A172 (cell line): ENCODE results near the gene MAP3K13. TPM values are rescaled to one million over a fixed set of nuclear protein-coding genes. Genes with fewer than 3 reads are reported as not detected.
"Not testable (repeated sequence)": the region's sequence is repeated elsewhere in the genome, so short reads cannot be mapped to it uniquely, and the experiment has no call there.

Experiments
- DNase-seq: peaks from one replicate; pipeline ENCODE4 v3.0.0-alpha.2; 2015; ENCODE audit warnings: low spot score
- total RNA-seq: library from RNA; depleted of rRNA; stranded (reverse); fragments of >200 nt; shearing (Covaris generic); gene quantifications from 2 replicates; pipeline ENCODE4 v1.2.3, GENCODE V29; 2014

The MAP3K13 gene
- total RNA-seq, 1 experiment from 2014 or later = 24.6 TPM

DNA sequence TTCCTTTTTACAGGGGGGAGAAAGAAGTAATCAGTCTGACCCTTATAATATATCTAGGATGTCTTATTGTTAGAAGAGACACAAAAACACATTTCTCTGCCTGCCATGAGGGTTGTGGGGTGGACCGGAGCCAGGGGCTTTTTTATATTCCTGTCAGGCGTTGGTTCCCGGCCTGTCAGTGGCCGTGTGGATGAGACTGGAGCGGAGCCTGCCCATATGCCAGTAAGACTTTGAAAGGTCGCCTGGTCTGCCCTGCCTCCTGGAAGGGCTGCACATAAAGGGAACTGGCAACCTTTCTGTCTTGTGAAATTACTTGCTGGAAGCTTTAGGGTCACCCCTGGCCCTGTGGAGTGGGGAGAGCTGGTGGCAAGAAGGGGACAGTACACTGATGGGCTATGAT lies 34.7 kb downstream of the MAP3K13 start:
- DNase-seq = no peak

DNA sequence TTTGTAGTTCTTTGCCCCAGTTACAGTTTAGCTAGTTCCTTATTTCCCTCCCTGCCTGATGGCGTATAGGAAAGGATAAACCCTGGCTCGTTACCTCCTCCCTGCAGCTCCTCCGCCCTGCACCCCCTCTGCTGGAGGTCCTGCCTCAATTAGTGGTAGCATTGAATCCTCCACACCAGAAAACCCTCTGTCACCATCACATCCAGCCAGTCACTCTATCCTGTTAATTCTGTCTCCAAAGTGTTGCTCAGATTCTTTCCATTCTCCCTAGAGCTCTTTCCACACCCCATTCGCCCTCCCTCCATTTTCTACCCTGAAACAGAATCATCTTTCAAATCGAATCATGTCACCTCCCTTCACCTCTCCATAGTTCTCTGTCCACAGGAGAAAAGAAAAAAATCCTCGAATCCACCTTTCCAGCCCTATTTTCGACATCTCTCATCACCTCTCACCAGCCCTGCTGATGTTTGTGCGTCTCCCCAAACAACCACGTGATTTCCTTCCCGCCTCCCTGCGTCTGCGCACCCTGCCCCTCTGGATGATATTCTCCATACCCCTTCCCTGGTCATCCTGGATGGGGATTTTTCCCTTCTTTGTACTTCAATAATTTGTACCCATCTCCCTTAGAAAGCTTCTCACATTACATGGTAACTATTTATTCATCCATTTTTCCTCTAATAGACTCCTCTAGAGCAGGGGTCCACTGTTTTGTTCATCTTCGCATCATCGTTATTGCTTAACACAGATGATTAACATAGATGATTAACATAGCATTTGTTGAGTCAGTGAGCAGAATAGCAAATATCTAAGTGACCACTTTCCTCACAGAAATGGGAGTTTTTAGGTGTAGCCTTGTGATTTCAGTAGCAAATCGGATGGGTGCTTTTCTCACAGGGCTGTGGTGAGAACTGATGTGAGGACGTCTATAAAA lies 37.1 kb downstream of the MAP3K13 start:
- DNase-seq = no peak

DNA sequence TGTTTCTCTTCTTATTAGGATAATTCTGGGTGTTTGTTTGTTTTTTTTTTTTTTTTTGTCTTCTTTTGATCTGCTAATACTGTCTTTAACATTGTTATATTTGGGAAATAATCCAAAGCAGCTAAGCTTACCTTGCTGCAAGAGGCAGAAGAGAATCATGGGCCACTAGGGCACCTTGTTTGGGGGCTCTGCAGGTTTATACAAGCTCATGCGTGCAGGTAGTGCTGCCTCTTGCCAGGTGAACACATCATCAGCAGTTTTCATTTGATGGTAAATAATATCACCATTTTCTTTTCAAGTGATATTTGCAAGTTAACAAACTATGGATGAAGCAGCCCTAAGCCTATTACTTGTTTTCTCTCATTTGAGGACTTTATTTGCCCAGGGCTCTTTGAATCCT lies 37.9 kb downstream of the MAP3K13 start:
- DNase-seq = no peak

DNA sequence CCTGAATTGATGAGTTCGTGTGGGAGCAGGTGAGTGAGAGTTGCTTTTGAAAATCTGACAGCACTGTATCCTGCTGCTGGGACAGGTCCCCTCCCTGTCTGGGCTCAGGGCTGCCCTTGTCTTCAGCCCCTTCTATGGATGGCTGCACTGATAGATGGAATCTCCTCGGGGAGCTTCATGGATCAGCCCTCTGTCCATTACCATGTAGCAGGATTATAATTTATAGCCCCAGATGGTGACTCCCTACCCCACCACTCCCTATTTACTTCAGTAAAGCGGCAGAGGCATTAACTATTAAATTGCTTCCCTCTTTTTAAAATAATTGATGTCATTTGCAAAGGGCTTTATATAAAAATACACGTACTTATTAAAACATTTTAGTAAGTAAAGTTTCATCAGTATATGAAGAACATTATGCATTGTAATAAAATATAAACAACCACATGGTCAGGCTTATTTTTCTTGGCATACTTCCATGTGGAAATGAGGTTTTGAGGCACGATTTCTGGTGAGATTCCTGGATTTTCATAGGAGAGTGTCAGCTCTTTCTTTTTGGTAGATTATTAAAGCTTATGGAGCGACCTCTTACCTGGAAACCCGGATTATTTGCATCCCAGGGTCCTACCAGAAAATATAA lies 38.5 kb downstream of the MAP3K13 start:
- DNase-seq = no peak

DNA sequence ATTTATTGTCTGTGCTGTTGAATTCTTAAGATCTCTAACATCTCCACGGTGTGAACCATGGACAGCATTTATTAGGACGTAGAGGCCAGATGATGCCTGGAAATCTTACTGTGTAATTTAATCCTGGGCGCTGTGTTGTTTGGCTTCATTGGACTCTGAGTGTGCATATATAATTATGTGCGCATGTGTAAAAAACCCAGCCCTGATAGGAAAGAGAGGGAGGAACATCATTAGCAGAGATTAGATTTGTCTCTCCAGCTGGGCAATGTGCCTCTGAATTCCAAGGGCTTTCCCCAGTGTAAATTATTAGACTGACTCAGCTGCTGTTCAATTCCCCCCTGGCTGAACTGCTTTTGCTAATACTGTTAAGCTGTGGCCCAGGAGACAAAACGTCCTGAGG lies 39.6 kb downstream of the MAP3K13 start:
- no peak for DNase-seq

DNA sequence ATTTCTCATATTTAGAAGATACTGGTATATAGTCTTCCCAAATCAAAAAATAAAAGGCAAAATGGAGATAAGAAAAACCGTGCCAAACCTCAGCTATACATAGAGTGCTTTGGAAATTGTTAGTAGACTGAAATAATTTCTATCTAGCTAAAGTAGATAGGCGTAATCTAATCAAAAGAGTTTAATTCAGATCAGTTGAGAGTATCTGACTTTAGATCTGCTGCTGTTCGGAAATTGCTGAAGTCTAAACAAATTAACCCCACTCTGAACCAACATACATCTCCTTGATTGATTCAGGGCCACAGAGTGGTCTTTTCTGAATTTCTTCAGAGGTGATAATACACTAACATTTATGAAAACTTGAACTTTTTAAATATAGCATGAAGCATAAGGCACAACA lies 40.1 kb downstream of the MAP3K13 start:
- no peak for DNase-seq

DNA sequence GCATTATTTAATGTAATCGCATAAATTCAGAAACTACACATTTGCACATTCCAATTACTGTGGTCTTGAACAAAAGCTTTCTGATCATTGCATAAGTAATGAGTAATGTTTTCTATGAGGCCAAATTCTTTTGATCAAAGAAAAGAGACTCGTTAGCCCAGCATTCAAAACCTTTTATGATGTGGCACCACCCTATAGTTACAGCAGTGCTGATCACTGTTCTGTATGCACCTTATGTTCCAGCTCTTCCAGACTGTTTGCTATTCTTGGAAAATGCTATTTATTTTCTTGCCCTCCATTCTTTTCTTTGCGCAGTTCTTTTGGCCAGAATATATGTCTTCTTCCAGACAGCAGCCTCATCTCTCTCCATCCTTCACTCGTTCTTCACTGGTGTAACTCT lies 42.3 kb downstream of the MAP3K13 start:
- no peak for DNase-seq

DNA sequence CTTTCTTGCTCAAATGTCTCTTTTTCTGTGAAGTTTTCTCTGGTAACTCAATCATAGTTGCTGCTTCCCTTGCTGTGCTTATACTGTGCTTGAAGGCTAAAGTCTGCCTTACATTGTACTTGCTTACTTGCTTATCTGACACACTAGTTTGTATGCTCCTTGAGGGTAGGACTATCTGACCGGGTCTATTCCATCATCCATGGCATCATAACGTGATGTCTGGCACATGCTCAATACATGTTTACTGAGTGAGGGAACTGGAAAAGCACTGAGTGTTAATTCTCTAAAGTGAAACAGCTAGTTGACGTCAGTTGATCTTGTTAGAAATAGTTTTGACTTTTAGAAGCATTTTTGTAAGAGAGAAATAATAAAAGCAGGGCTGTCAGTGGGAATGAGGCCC lies 42.7 kb downstream of the MAP3K13 start:
- no peak for DNase-seq

DNA sequence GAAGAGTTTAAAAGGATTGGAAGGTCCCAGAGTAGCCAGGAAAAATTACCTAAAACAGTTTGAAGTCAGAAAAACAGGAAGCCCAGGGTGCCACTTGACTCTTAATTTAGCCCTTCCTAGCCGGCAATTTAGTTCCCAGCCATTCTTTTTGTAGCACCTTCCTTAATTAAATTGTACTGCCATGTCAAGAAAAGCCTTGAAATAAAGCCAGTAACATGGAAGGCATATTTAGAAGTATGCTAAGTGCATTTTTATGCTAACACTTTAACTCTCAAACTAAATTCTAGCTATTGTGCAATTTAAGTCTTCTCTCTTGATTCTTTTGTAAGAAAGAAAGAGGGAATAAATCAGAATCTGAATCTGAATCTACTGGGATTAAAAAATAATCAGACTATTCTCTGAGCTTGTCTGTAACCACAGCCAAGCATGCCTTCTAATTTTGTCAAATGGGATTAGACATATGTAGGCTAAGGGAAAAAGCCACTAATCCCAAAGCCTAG lies 43.2 kb downstream of the MAP3K13 start:
- DNase-seq = no peak

DNA sequence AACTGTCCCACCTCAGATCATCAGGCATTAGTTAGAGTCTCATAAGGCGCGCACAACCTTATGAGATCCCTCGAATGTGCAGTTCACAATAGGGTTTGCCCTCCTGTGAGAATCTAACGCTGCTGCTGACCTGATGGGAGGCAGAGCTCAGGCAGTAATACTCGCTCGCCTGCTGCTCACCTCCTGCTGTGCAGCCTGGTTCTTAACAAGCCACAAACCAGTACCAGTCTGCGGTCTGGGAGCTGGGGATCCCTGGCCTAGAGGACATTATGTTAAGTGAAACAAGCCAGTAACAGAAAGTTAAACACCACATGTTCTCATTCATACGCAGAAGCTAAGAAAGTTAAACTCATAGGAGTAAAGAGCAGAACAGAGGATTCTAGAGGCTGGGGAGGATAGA lies 47.0 kb downstream of the MAP3K13 start:
- DNase-seq = no peak

DNA sequence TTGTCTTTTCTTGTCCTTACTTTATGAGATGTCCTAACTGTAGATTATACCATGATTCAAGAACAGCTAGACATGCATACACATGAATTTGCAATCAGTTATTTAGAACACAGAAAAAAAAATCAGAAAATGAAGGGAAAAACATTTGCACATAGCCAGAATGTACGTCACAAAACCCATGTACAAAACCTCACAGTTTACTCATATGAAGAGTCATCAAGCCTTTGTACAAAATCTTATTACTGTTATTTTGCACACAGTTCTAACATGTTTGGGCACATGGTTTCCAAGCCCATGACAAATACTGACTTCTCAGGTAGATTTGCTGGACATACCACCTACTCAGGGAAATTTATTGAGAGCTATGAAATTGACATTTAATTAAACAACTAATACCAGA lies 48.2 kb downstream of the MAP3K13 start:
- no peak for DNase-seq

DNA sequence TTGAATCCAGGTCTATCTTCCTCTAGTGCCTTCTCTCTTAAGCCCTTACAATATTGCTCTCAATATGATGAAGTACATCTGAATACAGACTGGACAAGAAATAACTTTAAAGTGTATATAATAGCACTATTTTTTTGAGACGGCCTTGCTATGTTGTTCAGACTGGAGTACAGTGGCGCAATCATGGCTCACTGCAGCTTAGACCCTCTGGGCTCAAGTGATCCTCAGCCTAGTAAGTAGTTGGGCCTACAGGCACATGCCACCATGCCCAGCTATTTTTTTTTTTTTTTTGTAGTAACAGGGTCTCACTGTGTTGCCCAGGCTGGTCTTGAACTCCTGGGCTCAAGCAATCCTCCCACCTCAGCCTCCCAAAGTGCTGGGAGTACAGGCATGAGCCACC lies 53.6 kb downstream of the MAP3K13 start:
- no peak for DNase-seq

DNA sequence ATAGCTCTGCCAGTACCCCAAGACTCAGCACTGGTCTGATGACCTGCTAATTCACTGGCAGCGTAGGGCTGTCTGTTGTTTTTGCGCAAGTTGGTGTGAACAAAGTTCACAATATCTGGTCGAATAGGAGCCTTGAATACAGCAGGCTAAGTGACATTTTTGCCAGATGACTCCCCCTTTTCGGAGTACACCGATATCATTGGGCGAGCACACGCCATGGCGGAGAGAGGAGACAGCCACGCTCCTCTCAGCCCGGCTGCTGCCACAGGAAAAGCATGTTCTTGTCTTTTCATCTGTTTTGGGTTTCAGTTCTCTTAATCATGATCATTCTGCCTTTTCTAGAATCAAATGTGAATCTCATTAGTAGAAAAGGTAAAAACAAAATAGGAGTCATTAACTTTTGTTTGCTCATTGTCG lies 55.6 kb downstream of the MAP3K13 start:
- not testable (repeated sequence) for DNase-seq

DNA sequence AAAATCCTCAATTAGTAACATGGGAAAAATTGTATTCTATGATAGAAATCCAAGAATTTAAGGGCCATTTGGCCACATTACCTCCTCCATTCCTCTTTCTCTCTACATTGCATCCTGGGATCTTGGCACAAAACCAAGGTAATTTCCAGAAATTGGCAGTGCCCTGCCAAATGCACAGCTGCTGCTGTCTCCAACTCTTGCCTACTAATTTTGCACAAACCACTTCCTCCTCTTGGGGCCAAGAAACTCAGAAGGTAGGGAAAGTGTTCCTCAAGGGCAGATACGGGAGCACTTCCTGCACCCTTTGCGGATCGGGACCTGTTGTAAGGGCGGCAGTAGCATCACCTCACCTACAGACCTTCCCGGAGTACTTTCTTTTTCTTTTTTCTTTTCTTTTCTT lies 57.8 kb downstream of the MAP3K13 start:
- peak; percentile 30 for DNase-seq

DNA sequence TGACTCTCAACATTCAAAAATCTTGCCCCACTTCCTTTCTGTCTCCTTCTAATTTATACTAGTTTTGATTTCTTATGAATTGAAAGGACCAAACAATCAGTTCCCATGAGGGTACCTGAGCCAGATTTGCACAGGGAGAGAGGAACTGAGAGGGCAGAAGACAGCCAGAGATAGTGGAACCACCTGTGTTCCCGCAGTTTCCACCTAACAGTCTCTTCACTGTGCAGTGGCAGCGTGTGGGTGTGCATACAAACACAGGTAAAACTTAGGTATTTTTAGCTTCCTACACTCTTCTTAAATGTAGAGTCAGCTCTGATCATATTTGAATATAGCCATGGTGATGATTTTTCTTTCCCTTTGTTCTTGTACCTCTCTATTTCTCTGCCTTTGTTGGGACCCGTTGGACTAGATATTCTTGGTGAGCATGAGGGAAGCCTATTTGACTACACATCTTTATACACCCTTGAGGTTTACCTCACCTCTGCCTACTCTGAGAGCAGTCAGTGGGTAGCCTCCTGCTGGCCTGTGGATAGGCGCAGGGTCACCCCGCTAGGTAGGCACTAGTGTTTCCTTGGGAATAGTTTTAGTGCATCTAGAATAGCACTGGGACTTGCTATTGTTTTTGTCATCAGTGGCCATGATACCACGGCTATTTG lies 58.8 kb downstream of the MAP3K13 start:
- no peak for DNase-seq

DNA sequence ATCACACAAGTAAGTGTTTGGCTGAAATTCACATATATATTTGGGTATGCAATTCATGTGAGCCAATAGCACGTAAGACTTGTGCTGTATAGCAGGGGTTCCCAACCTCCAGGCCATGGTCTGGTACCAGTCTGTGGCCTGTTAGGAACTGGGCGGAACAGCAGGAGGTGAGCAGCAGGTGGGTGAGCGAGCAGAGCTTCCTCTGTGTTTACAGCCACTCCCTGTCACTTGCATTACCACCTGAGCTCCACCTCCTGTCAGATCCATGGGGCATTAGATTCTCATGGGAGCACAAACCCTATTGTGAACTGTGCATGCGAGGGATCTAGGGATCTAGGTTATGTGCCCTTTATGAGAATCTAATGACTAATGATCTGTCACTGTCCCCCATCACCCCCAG lies 59.7 kb downstream of the MAP3K13 start:
- DNase-seq = no peak

DNA sequence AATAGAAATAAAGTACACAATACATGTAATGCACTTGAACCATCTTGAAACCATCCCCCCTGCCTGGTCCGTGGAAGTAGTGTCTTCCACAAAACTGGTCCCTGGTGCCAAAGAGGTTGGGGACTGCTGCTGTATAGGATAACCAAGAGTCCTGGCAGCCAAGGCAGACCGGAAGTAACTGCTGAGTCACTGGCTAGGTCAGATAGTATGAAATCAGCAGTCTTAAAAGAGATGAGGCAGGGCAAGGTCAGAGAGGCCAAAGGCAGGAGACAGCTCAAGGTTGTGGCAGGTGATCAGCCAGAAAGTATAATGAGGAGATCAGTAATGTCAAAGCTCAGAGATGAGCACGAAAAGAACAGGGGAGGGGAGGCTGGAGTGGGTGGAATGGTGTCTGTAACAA lies 60.2 kb downstream of the MAP3K13 start:
- DNase-seq = peak; percentile 81

DNA sequence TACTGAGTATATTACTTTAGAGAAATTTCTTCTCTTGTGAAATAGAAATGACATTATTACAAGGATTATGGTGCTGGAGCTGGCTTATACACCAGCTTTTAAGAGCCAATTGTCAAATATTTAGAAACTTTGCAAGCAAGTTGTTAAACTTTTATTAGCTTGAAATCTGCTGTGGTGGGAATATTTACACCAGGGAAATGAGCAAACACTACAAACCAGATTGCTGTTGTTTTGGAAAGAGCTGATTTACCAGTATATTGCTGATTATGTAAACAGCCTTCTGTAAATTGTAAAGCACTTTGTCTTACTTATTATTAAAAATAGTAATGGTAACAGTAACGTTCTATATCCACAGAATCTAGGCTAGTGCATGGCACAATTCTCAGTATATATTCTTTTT lies 61.5 kb downstream of the MAP3K13 start:
- DNase-seq = no peak

DNA sequence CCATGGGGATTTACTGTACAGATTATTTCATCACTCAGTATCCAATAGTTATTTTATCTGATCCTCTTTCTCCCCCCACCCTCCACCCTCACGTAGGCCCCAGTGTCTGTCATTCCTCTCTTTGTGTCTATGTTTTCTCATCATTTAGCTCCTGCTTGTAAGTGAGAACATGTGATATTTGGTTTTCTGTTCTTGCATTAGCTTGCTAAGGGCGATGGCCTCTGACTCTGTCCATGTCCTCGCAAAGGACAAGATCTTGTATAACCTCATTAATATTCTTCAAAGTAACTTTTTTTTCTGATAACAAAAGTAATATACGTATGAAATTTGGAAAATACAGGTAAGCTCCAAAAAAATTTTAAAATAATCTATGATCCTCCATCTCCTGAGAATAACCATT lies 67.4 kb downstream of the MAP3K13 start:
- no peak for DNase-seq

DNA sequence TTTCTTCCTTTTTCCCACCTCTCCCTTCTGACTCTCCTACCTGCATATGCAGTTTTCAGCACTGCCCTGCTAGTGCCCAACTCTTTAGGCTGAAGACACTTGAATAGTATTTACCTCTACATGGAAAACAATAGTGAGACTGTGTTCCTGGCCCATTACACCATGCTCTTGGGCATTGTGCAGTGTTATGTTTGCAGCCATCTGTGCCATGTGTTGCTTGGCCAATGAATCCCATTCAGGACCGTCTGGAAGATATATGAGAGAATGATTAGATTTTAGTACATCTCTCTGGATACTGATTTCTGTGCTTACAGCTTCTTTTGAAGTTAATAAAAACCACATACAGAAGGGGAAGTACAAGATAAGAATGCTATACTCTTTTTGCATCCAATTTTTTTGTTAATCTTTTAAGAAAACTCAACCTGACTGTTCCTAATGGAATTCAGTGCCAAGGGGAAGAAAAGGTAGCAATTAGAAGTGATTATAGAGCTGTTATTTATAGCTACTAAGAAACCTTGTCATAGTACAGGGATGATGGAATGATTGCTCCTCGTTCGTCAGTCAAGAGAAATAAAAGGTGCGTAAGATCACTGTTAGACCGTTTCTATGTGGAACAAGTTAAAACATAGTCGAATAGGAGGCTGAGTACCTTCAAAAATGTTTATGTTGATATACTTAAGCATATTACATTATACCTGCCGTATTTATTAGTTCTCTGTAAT lies 77.0 kb downstream of the MAP3K13 start:
- no peak for DNase-seq

DNA sequence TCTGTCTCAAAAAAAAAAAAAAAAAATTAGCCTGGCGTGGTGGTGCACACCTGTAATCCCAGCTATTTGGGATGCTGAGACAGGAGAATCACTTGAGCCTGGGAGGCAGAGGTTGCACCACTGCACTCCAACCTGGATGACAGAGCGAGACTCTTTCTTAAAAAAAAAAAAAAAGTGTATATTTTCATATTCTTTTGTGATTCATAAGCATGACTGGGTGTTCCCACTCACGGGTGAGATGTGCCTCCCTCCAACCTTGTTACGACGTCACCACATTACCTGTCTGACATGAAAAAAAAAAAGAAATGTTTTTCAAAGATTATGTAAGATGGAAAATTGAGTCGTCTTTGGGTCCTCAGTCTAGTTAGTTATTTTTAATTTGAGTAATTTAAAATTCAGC lies 79.1 kb downstream of the MAP3K13 start:
- no peak for DNase-seq

DNA sequence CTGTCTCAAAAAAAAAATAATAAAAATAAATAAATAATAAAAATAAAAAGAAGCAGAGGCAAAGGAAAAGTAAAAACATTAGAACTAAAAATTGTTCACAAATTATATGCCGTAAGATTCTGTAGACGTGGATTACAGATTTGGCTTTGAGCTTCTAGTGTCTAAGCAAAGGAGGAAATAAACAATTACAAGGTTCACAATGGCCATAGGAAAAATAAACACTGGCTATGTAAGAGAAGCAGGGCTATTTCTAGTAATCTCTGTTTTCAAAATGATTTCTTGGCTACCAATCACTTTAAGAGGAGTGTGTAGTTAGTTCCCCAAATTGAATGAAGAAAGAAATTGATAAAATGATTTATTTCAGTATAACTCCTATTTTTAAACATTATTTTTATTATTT lies 81.4 kb downstream of the MAP3K13 start:
- DNase-seq = no peak
